Anterior cingulate cortex (tissue), 58 donors: ENCODE data around the gene SLC41A3.

Experiments
- DNase-seq, 58 donors: peaks; one replicate each; lab custom pipeline; 2025; lab: John Stamatoyannopoulos, UW

The SLC41A3 gene

DNA sequence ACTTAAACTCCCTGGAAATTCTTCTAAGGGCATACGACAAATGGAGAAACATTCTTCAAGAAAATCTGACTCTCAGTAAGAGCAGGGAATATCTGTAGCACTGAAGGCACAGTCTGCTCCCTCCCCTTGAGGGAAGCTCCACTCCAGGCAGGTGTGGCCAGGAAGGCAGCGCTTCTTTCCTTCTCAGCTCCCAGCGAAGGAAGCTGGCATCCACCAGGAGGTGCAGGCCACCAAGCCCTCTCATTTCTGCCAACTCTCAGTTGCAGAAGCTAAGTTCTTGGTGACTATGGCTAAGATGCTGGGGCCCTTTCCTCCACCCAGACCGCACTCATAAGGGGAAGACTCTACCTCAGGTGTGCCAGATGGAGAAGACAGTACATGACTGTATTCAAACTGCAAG lies 37.7 kb upstream of the SLC41A3 start:
- no peak for DNase-seq

DNA sequence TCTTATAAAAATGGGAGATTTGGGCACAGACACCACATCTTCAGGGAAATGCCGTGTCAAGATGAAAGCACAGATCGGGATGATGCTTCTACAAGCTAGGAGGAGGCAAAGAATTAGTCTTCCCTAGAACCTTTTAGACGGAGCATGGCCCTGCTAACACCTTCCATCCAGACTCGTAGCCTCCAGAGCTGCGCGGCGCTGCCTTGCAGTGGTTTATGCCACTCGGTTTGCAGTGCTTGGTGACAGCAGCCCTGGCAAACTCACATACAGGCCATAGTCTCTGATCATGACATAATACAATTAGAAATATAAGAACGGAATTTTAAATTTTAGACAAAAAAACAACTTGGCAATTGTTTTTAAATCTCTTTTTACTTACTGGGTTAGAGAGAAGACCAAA lies 37.1 kb upstream of the SLC41A3 start:
- DNase-seq, result no peak

DNA sequence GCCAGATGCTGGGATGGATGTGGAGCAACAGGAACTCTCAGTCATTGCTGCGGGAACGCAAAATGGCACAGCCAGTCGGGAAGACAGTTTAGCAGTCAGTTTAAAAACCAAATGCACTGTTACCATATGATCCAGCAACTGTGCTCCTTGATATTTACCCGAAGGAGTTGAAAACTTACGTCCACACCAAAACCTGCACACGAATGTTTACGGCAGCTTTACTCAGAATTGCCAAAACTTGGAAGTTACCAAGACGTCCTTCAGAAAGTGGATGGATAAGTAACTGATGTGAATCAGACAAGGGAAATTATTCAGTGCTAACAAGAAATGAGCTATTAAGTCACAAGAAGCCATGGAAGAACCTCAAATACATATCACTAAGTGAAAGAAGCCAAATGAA lies 36.1 kb upstream of the SLC41A3 start:
- no peak for DNase-seq

DNA sequence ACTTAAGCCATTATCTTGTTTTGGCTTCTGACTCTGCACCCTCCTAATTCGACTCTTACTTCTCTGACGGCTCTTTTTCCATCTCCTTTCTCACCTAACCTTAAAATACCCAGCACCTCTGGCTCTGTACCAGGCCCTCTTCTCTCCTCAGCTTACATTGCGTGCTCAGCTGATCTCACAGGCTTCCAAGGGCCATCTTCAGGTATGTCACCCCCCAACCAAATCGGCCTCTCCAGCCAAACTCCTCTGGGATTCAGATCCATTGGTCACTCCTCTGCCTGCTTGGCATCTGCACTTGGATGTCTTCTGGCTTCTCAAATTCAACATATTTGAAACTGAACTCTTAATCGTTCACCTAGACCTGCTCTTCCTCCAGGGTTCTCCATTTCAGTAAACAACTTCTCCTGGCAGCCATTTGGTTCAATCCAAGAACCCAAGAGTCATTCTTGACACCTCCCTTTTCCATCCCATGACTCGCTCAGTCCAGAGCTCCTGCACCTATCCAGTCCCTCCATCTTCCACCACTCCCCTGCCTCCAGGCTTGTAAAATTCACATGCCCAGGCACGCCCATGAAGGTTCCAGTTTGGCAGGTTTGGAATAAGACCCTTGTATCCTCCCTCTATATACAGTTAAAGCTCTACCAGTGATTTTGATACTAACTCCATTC lies 35.2 kb upstream of the SLC41A3 start:
- DNase-seq, result no peak

DNA sequence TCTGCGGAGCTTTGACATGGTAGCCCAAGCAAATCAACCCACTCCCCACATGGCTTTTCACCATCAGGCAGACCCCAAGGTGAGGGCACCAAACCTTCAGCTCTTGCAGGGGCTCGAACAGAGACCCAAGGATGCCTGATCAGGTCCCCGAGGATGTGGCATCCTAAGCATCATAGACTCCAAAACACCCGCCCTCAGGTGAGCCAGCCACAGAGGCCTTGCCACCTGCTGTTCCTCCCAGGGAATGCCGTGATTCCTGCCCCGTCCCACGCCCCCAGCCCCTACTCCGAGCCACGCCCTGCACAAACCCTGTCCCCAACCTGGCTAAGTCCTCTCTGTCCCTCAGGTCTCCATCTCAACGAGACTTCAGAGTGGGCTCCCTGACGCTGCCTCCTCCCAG lies 34.7 kb upstream of the SLC41A3 start:
- no peak for DNase-seq

DNA sequence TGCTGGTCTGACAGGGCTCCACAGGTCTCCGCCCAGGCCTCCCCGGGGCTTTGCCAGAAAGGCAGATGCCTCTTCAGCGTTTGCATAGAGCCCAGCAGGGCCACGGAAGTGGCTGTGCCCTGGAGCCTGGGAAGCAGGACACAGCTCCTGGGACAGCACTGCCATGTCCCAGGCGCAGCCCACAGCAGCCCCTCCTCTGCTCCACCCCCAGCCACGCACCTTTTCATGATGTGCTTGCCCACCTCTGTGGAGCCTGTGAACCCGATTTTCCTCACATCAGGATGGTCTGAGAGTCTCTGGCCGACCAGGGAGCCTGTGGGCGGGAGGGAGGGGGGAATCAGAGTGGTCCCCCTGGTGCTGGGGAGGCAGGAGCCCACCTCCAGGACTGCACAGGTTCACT lies 33.9 kb upstream of the SLC41A3 start:
- DNase-seq, result no peak

DNA sequence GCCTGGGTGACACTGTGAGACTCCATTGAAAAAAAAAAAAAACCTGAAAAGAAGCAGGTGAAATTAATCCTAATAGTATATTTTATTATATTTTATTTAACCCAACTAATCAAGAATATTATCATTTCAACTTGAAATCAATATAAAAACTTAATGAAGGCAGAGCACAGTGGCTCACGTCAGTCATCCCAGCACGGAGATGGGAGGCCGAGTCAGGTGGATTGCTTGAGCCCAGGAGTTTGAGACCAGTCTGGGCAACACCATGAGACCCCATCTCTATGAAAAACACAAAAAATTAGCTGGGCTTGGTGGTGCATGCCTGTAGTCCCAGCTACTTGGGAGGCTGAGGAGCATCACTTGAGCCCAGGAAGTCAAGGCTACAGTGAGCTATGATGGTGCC lies 33.3 kb upstream of the SLC41A3 start:
- no peak for DNase-seq

DNA sequence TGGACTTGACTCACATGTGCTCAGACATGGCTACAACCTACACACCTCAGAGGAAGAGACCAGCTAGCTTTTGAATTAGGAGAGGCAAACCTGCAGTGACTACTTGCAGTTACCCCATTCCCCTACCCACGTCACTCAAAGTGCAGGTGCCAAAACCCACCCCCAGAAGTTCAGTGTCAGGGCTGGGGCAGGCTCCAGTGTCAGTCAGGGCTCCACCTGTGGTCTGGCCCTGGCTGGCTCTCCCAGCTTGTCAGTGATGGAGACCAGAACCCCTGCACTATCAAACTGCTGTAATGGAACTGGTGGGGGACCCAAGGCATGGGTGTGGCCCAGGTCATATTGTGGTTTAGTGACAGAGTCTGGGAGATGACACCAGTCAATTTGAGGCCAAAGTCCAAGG lies 32.6 kb upstream of the SLC41A3 start:
- DNase-seq, result no peak

DNA sequence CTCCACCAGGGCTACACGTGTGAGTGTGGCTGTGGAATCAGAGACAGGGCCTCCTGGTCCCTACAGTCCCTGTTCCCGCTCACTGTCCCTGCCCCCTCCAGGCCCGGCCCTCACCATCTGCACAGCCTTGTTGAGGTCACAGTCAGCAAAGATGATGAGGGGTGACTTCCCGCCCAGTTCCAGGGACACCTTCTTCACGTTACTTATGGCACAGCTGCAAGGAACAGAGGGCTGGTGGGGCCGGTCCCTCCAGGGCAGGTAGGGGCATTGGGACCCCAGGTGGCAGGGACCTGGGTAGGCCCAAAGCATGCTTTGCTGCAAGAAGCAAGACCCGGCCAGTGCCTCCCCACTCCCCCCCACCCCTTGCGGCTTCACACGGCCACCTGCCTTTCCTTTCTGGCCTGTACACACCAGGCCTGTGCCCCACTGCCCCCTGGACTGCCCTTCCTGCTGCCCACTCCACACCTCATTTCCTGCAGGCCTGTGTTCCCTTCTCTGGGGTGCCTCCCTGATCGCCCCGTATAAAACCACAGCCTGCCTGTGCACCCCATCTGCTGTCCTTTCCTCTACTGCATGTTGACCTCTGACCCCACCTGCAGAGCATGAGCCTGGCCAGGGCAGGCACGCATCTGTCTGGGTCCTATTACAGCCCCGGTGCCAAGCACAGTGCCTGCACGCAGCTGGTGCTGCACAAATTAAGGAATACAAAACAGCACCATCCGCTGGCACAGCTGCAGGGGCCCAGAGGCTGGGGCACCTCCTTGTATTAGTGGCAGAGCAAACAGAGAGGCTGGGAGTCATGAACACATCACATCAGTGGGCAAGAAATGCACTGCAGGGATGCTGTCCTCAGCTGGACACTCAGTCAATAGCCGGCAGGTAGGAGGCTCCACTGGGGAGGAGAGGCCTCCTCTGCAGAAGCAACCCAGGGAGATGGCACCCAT lies 30.8 kb upstream of the SLC41A3 start:
- DNase-seq, result no peak

DNA sequence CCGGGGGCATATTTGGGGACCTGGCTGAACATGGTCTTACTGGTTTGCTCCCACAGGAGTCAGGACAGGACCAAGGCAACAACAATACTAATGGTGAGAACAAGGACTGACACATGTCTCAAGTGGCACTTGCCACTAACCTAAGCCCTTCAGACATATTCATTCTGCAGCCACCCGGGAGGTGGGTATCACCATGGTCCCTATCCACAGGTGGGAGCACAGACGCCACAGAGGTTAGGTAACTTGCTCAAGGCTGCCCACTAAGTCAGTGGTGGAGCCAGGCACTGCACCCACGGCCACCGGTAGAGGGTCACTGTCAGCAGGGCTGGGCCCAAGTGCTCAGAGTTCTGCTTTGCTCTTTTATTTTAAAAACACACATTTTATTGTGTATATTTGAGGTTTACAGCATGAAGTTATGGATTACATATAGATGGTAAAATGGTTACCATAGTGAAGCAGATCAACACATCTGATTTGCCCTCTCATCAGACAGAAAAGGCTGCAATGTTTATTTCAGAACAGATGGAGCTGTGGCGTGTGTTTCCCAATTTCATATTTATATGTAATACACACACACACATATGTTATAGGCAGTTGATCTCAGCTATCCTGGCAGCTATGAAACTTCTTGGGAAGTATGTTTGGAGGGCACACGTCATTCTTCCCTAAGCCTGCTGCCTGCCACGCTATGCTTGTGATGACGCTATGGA lies 30.0 kb upstream of the SLC41A3 start:
- no peak for DNase-seq

DNA sequence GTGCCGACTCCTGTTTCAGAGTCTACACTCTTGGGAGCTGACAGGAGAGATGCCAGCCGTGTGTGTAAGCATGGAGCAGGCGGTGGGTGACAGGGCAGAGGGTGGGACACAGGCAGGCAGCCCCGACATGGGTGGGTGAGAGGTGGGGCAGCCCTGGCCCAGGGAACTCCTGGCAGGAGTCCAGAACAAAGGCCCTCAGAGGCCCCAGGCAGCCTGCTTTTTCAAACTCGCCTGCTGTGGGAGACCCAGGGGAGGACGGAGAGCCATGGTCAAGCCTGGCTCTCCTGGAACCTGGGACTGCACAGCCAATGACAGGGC lies 29.3 kb upstream of the SLC41A3 start:
- no peak for DNase-seq

DNA sequence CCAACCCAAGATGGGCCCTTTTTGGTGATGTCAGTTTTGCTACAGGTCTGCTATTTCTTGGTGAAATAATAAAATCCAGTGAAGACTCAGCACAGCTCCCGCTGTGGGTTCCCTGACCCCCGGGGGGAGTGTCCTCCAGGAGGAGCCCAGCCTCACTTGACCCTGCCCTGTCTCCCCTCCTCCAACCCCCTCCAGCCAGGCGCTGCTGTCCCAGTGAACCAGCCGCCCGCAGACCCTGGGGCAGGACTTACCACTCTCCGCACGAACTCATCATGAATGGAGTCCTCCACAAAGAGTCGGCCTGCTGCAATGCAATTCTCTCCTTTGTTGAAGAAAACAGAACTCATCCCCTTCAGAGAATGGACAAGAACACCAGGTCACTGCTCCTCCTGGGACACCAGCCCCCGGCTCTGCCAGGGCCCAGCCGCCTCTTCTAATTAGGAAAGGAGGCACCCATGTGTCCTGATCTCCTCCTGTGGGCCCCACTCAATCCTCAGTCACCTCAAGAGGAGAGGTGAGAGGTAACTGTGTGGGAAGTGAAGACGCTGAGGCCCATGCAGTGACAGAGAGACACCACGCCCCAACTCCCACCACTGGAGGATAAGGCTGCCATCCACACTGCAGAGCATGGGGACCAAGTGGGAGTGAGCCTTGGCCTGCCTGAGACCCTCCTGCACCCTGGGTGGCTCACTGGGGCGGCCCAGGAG lies 28.8 kb upstream of the SLC41A3 start:
- DNase-seq, result no peak

DNA sequence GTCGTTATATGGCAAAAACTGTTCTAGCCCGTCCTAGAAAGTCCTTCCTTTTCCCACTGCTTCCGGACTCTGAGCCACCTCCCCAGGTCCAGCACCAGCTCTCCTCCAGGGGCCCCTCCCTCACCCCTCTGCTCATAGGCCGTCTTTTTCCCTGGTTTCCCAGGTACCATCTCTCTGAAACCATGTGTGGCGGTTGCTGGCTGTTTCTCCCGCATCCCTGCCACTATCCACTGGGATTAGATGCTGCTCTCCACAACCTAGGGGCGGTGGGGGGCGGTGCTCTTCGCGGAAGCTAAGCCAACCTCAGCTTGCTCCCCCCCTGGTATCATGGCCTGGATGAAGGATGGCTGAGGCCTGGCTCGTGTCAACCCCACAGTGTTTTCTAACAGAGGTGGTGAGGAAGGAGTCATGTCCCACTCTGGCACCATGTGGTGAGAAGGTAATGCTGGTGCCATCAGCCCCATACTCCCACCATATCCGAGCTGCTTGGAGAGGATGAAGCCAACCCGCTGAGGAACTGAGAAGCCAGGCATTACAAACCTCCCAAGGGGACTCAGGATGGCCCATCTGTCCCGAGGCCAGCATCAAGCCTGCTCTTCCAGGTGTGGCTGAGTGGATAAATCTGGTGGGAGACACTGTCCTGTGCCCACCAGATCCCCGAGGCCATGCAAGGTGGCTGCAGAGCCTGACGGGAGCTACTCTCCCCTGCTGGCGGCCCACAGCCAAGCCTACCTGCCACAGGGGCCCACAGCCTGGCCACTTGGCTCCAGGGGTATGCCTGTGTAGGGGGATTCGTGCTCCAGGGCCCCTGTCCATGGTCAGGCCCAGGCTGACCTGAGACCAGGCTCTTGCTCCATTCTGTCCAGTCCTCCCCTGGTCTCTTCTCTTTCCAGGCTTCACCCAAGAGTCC lies 27.9 kb upstream of the SLC41A3 start:
- DNase-seq, result no peak

DNA sequence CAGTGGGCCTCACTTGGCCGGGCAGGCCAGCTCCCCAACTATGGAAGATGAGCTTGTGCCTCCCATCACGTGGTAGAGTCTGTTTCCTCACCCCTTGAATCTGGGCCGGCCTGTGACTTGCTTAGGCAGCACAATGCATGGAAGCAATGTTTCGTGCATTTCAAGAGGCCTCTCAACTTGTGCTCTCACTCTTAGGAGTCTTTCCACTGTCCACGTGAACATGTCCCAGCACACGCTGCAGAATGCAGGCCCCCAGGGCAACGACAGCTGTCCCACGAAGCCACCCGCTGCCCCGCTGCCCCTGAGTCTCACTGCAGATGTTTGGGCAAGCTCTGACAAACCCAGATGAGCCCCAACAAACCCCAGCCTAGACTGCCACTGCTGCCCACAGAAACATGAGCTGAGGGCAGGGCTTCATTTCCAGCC lies 27.2 kb upstream of the SLC41A3 start:
- no peak for DNase-seq

DNA sequence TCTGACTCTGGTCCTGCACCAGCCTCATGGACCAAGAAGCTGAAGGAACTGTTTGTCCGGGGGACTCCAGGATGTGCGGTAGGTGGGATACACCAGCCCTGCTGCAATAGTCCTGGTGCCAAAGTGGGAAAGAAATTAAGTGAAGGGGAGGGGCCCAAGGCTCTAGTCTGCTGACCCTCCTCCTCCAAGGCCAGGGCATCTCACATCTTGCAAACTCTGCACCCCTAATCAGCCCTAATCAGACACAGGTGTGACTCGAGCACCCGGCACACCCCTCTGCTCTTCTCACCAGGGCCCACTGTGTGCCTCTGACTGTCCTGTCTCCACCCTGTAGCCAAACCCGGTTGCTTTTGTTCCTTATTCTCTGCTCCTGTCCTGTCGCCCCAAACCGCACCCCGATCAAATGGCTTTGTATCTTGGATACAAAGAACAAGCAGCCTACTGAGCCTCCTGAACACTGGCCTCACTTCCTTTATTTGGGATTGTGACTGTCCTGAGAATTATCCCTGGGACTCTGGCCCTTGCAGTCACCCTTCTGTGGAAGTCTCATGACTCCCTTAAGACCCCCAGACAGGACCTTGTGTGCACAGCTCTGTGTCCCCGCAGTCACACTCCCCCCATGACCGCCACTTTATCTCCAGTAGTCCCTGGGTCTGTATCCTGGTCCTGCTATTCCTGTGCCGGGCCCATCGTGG lies 26.7 kb upstream of the SLC41A3 start:
- no peak for DNase-seq

DNA sequence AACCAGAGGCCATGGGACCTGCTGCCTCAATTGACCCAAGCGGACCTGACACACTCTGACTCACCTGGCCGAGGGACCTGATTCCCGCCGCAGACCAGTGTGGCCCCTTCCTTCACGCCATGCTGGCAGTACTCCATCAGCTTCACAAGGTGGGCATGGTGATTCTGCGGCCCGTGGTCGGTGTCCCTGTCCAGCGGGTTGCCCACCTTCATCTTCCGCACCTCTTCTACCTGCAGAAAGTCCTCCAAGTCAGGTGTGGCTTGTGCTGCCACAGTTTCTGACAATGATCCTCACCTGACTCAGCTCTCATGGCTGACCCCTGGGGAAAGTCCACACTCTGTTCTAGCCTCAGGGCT lies 25.9 kb upstream of the SLC41A3 start:
- DNase-seq, result no peak

DNA sequence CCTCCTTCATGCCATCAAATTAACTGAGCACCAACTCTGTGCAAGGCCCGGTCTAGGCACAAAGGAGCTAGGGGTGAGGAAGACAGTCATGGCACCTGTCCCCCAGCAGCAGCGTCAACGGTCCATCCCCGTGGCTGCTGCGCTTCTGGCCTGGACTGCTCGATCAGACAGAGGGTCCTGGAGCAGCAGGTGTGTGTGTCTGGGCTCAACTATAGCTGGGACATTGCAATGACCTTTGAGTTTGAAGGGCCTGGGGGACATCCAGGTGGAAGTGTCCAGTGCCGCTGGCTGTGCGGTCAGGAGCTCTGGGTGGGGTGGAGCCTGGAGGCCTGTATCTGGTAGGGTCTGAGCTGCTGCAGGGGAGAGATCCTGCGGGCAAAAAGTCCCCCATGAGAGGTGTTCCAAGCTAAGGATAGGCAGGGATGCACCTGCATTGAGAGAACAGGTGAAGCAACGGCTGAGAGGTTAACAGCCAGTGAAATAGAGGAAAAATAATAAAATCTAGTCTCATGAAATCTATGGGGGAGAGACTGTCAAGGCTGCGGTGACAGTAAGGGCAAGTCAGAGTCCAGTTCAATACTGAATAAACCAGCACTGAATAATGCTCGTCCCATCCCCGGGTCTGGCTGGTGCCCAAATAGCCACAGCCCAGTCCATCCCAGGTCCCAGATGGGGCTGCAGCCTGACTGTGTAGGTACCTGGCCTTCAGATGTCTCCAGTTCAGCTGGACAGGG lies 25.4 kb upstream of the SLC41A3 start:
- no peak for DNase-seq

DNA sequence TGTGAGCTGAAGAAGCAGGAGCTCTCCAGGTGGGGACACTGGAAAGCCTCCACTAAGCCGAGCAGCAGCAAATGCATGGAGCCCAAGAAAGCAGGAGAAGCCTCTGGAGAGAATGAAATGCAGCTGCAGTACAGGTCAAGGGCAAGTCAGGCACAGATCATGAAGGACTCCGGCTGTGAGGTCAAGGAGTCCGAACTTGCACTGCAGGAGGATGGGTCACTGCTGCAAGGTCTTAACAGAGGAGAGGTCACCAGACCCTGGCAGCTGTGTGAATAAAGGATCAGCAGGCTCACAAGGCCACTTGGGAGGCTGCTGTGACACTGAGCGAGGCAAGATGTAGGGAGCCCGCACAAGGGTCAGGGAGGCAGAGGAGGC lies 24.7 kb upstream of the SLC41A3 start:
- no peak for DNase-seq
